BE2C (cell line): ENCODE data around the gene MAN1A1.

Experiments
- DNase-seq: peaks from one replicate; pipeline ENCODE4 v3.0.0-alpha.2; 2020
- H3K27me3 ChIP-seq: fragments of 250-450 bp; sonication (Bioruptor Pico); 2 replicates; pipeline ENCODE4 v1.5.1; 2020; ENCODE audit warnings: mild to moderate bottlenecking
- H3K36me3 ChIP-seq: fragments of 250-450 bp; sonication (Bioruptor Pico); 2 replicates; pipeline ENCODE4 v1.5.1; 2020; ENCODE audit warnings: mild to moderate bottlenecking
- H3K4me1 ChIP-seq: fragments of 250-450 bp; sonication (Bioruptor Pico); 2 replicates; pipeline ENCODE4 v1.5.1; 2020
- H3K4me3 ChIP-seq: 2 replicates; pipeline ENCODE4 v1.5.1; 2011; ENCODE audit warnings: low read depth, low read length
- H3K9me3 ChIP-seq: fragments of 250-450 bp; sonication (Bioruptor Pico); 2 replicates; pipeline ENCODE4 v1.5.1; 2020
- TF ChIP-seq, protein P1 (sequence below): IDR thresholded peaks from 2 replicates; pipeline ENCODE4 v1.5.1; 2012; ENCODE audit warnings: mild to moderate bottlenecking, low read depth, low read length

Gene MAN1A1

DNA sequence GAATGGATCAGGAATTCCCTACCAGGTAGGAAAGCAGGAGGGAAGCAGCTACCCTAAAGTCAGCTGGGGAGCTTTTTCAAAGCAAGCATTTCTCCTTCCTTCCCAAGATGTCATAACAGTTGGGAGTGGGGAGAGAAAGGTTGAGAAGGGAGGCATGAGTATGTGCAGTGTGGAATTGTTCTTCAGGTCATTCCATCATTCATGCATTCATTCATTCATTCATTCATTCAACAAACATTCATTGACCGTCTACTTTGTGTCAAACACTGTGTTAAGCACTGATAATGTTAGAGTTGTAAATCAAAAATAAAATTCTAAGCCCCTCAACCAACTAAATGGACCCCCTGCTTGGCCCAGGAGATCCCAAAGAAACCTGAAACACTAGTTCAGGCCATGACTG lies 221.9 kb downstream of the MAN1A1 start:
- Histone ChIP-seq H3K4me1 (peaks cover 37% of the 10 kb centered on the region), H3K4me3 (no peak overlapping the region), H3K36me3 (no peaks in the 10 kb centered on the region), H3K27me3 (no peaks in the 10 kb centered on the region), H3K9me3 (no peaks in the 10 kb centered on the region)
- TF ChIP-seq, protein P1, sequence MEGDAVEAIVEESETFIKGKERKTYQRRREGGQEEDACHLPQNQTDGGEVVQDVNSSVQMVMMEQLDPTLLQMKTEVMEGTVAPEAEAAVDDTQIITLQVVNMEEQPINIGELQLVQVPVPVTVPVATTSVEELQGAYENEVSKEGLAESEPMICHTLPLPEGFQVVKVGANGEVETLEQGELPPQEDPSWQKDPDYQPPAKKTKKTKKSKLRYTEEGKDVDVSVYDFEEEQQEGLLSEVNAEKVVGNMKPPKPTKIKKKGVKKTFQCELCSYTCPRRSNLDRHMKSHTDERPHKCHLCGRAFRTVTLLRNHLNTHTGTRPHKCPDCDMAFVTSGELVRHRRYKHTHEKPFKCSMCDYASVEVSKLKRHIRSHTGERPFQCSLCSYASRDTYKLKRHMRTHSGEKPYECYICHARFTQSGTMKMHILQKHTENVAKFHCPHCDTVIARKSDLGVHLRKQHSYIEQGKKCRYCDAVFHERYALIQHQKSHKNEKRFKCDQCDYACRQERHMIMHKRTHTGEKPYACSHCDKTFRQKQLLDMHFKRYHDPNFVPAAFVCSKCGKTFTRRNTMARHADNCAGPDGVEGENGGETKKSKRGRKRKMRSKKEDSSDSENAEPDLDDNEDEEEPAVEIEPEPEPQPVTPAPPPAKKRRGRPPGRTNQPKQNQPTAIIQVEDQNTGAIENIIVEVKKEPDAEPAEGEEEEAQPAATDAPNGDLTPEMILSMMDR: no peak
- DNase-seq: no peak
